Caco-2 (cell line): Measurements from ENCODE around the gene USP30. TPM values are rescaled to one million over a fixed set of nuclear protein-coding genes. Genes with fewer than 3 reads are reported as not detected.

Experiments used
- BruUV-seq: library from RNA; stranded (reverse); fragments of 400-500 nt; replicated peaks from 2 replicates; lab custom pipeline; 2021; lab: Mats Ljungman, UMichigan
- CTCF ChIA-PET: fragments of 300-600 bp; sonication (Branson Sonifier 250); formaldehyde crosslinking; loops from one replicate; lab custom pipeline; 2022; ENCODE audit warnings: antibody characterized with exemption; lab: Charles Lee
- POLR2A ChIA-PET: fragments of 300-600 bp; sonication (Branson Sonifier 250); formaldehyde crosslinking; loops from one replicate; lab custom pipeline; 2022; ENCODE audit warnings: antibody characterized with exemption; lab: Charles Lee
- DNase-seq, 2 experiments: peaks; one replicate each; pipeline versions ENCODE4 v3.0.0 to v3.0.0-alpha.2; 2020 to 2022
- H3K27me3 ChIP-seq: replicated peaks from 2 replicates; pipeline ENCODE4 v1.6.0; 2011; ENCODE audit warnings: low read length; ENCODE audit not compliant: control insufficient read depth, insufficient read depth
- H3K36me3 ChIP-seq: 2 replicates; pipeline ENCODE4 v1.5.1; 2011; ENCODE audit warnings: low read length; ENCODE audit not compliant: control insufficient read depth, insufficient read depth
- H3K4me1 ChIP-seq: fragments of 250-450 bp; sonication (Bioruptor Pico); 2 replicates; pipeline ENCODE4 v1.5.1; 2020; ENCODE audit warnings: mild to moderate bottlenecking
- H3K4me3 ChIP-seq: 2 replicates; pipeline ENCODE4 v1.5.1; 2011; ENCODE audit warnings: low read depth, mild to moderate bottlenecking, control low read depth, low read length
- H3K9me3 ChIP-seq: fragments of 250-450 bp; sonication (Bioruptor Pico); 2 replicates; pipeline ENCODE4 v1.5.1; 2020; ENCODE audit warnings: mild to moderate bottlenecking, moderate library complexity
- H3K27ac Mint-ChIP-seq: one replicate; pipeline ENCODE4 v1.8.0; 2022; ENCODE audit warnings: mixed read lengths; ENCODE audit not compliant: unreplicated experiment
- H3K27me3 Mint-ChIP-seq: one replicate; pipeline ENCODE4 v1.8.0; 2022; ENCODE audit warnings: mixed read lengths; ENCODE audit not compliant: insufficient read depth, unreplicated experiment
- H3K36me3 Mint-ChIP-seq: one replicate; pipeline ENCODE4 v1.8.0; 2022; ENCODE audit warnings: mild to moderate bottlenecking, mixed read lengths; ENCODE audit not compliant: insufficient read depth, unreplicated experiment
- H3K4me1 Mint-ChIP-seq: one replicate; pipeline ENCODE4 v1.8.0; 2022; ENCODE audit warnings: low read depth, mixed read lengths; ENCODE audit not compliant: unreplicated experiment
- H3K4me3 Mint-ChIP-seq: one replicate; pipeline ENCODE4 v1.8.0; 2022; ENCODE audit warnings: mild to moderate bottlenecking, moderate library complexity, mixed read lengths; ENCODE audit not compliant: unreplicated experiment
- H3K9me3 Mint-ChIP-seq: one replicate; pipeline ENCODE4 v1.8.0; 2022; ENCODE audit warnings: mixed read lengths; ENCODE audit not compliant: unreplicated experiment
- intact Hi-C: fragments of 100-400 bp; cut with micrococcal nuclease; formaldehyde crosslinking; loops from one replicate; pipeline ENCODE4 v1.10.0; 2022; ENCODE audit not compliant: unreplicated experiment
- total RNA-seq: library from RNA; stranded (reverse); gene quantifications from 2 replicates; pipeline ENCODE4 v1.2.3, GENCODE V29; 2022
- TF ChIP-seq, protein P1 (sequence below), 2 experiments: fragments of 200-600 bp in 1 of 2; IDR thresholded peaks; 1 replicate in 1 of 2; 2 replicates in 1 of 2; pipeline versions ENCODE4 v1.5.1 to v1.8.0; 2011 to 2022; ENCODE audit warnings: antibody characterized with exemption in 1 of 2, control low read depth in 1 of 2, inconsistent platforms in 1 of 2, low read depth in 1 of 2, low read length in 1 of 2, mild to moderate bottlenecking in 1 of 2, moderate library complexity in 1 of 2; ENCODE audit not compliant: insufficient read depth in 1 of 2, severe bottlenecking in 1 of 2, unreplicated experiment in 1 of 2

The USP30 gene
- total RNA-seq, 1 experiment from 2014 or later = 11.9 TPM

DNA sequence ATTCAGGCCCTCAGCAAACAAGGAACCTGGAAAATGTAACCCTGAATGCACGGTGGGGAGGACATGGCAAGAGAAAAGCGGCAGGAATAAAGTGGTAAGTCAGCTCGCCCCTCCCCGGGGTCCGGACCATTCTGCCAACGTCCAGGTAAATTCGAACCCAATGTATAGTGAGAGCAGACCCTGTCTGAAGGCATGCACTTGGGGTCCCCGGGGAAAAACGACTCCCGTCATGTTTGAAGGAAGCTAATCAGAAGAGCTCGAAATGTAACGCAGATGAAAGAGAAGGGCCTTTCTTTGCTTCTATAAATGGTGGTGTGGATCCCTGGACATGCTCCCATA, 64.2 kb downstream of the USP30 start:
- TF ChIP-seq, protein P1, sequence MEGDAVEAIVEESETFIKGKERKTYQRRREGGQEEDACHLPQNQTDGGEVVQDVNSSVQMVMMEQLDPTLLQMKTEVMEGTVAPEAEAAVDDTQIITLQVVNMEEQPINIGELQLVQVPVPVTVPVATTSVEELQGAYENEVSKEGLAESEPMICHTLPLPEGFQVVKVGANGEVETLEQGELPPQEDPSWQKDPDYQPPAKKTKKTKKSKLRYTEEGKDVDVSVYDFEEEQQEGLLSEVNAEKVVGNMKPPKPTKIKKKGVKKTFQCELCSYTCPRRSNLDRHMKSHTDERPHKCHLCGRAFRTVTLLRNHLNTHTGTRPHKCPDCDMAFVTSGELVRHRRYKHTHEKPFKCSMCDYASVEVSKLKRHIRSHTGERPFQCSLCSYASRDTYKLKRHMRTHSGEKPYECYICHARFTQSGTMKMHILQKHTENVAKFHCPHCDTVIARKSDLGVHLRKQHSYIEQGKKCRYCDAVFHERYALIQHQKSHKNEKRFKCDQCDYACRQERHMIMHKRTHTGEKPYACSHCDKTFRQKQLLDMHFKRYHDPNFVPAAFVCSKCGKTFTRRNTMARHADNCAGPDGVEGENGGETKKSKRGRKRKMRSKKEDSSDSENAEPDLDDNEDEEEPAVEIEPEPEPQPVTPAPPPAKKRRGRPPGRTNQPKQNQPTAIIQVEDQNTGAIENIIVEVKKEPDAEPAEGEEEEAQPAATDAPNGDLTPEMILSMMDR (IDR thresholded peaks at IDR 0.05; ENCODE audit: insufficient read depth in 1 of 2, low read depth in 1 of 2, low read length in 1 of 2, severe bottlenecking in 1 of 2, unreplicated experiment in 1 of 2) = no peak
- H3K4me1 Mint-ChIP-seq = peaks cover 6% of the 10 kb centered on the region

DNA sequence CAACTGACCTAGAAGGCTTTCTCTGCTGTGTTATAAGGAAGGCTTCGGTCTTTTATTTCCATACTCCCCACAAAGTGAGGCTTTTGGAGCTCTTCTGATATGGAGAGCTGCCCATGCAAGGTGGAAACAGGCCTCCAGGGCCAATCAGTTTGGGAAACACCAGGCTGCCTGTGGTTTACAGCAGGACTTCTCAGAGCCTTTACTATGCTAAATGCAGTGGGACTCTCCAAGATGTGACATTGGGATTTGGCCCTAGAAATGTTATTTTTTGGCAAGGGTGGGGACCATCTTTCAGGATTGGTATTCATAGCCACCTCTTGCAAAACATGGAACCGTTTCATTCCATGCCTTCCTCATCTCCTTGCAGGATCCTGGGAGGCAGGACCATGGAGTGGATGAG, 67.7 kb downstream of the USP30 start:
- H3K27ac Mint-ChIP-seq = no peak overlapping the region
- Histone ChIP-seq H3K4me3 (no peak overlapping the region), H3K9me3 (no peaks in the 10 kb centered on the region), H3K4me1 (peaks cover 9% of the 10 kb centered on the region; the same call in 1 of the 2 replicates), H3K27me3 (no peaks in the 10 kb centered on the region), H3K36me3 (no peaks in the 10 kb centered on the region)
- DNase-seq = no peak
- no peaks in the 10 kb centered on the region for H3K27me3 Mint-ChIP-seq
- ChIA-PET CTCF (interaction anchor here (0.6 kb wide), 1 partner anchor 635 kb away, joined by 8 read pairs; no protein-coding TSS in a partner anchor), POLR2A (no interaction called here)
- BruUV-seq = no TSS peak
- H3K4me1 Mint-ChIP-seq = peaks cover 6% of the 10 kb centered on the region
- intact Hi-C loops = no loop called here
- TF ChIP-seq, protein P1 (IDR thresholded peaks at IDR 0.05; ENCODE audit: insufficient read depth in 1 of 2, low read depth in 1 of 2, low read length in 1 of 2, severe bottlenecking in 1 of 2, unreplicated experiment in 1 of 2) = no peak
- no peaks in the 10 kb centered on the region for H3K36me3 Mint-ChIP-seq
- no peaks in the 10 kb centered on the region for H3K9me3 Mint-ChIP-seq
- no peak overlapping the region for H3K4me3 Mint-ChIP-seq

More for the DNA sequence above, 64.2 kb downstream of the USP30 start:
- H3K4me3 Mint-ChIP-seq = no peak overlapping the region
- no peak for DNase-seq
- no peaks in the 10 kb centered on the region for H3K27me3 Mint-ChIP-seq
- ChIA-PET POLR2A (interaction anchor here (0.7 kb wide), 1 partner anchor 283 kb away, joined by 5 read pairs; no protein-coding TSS in a partner anchor), CTCF (no interaction called here)
- no peaks in the 10 kb centered on the region for H3K9me3 Mint-ChIP-seq
- no peaks in the 10 kb centered on the region for H3K27me3 ChIP-seq
- no peaks in the 10 kb centered on the region for H3K36me3 ChIP-seq
- no peaks in the 10 kb centered on the region for H3K9me3 ChIP-seq
- no TSS peak for BruUV-seq
- H3K27ac Mint-ChIP-seq = no peak overlapping the region
- peaks cover 9% of the 10 kb centered on the region; the same call in 1 of the 2 replicates for H3K4me1 ChIP-seq
- H3K4me3 ChIP-seq = no peak overlapping the region
- H3K36me3 Mint-ChIP-seq = peaks cover 4% of the 10 kb centered on the region
- intact Hi-C loops = loop anchor here (2.0 to 10.0 kb wide), 4 partner anchors 38 to 268 kb away; no protein-coding TSS in a partner anchor

DNA sequence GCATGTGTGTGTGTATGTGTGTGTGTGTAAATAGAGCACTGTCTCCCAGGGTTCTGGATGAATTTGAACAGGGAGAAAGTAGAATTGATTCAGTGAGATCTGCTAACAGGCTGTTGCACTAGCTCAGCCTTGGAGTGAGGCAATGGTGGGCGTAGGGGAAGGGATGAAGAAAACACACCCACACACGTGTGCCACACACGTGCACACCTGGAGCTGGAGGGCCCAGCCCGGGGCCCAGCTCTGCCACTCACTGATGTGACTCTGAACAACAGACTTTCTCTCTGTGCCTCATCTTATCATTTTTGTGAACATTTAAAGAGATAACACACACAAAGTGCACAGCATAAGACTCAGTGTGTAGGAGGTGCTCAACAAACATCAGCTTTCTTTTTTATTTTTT, 68.2 kb downstream of the USP30 start:
- Histone ChIP-seq H3K4me1 (peaks cover 6% of the 10 kb centered on the region; the same call in 1 of the 2 replicates), H3K27me3 (no peaks in the 10 kb centered on the region), H3K4me3 (no peak overlapping the region), H3K9me3 (no peaks in the 10 kb centered on the region), H3K36me3 (no peaks in the 10 kb centered on the region)
- intact Hi-C loops = no loop called here
- Mint-ChIP-seq H3K9me3 (no peaks in the 10 kb centered on the region), H3K36me3 (no peaks in the 10 kb centered on the region), H3K4me3 (no peak overlapping the region), H3K27me3 (no peaks in the 10 kb centered on the region), H3K27ac (no peak overlapping the region), H3K4me1 (peaks cover 5% of the 10 kb centered on the region)
- BruUV-seq = no TSS peak
- ChIA-PET CTCF (interaction anchor here (0.6 kb wide), 1 partner anchor 634 kb away, joined by 8 read pairs; no protein-coding TSS in a partner anchor), POLR2A (no interaction called here)
- DNase-seq = no peak
- TF ChIP-seq, protein P1 (IDR thresholded peaks at IDR 0.05; ENCODE audit: insufficient read depth in 1 of 2, low read depth in 1 of 2, low read length in 1 of 2, severe bottlenecking in 1 of 2, unreplicated experiment in 1 of 2) = no peak
